GM18498 (cell line): ENCODE results near the gene PLA2G7.
"Not testable (repeated sequence)": the region's sequence is repeated elsewhere in the genome, so short reads cannot be mapped to it uniquely, and the experiment has no call there.

Source experiments
- ATAC-seq: cut with Tn5 transposase; IDR thresholded peaks from one replicate; pipeline ENCODE4 v1.9.1; 2021; ENCODE audit warnings: mild to moderate bottlenecking, moderate library complexity; ENCODE audit not compliant: unreplicated experiment

Gene PLA2G7

DNA sequence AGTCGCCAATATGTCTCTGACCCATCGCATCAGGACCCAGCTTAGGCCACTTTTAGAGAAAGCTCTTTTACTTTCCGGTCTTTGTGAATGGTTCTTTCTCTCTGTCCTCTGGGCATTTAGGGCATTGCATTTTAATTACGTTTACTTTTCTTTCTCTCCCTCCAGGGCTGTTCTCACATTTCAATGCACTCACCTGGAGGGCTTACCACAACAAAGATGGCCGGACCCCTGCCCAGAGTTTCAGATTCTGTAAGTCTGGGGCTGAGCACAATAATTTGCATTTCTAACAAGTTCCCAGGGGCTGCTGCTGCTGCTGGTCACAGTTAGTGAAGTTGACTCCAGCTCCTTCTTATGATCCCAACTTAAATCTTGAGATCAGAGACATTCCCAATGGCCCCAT lies 14.6 kb upstream of the PLA2G7 start:
- no peak for ATAC-seq

GRCh38 chr6:46748940-46749503 lies 13.8 kb upstream of the PLA2G7 start:
- no peak for ATAC-seq

GRCh38 chr6:46746696-46747095 lies 11.5 kb upstream of the PLA2G7 start, which contains the start of gene ANKRD66:
Gene ANKRD66 (plus strand): TSS chr6:46746933. CDS start chr6:46751949, 5,016 bp downstream.
- ATAC-seq: no peak

DNA sequence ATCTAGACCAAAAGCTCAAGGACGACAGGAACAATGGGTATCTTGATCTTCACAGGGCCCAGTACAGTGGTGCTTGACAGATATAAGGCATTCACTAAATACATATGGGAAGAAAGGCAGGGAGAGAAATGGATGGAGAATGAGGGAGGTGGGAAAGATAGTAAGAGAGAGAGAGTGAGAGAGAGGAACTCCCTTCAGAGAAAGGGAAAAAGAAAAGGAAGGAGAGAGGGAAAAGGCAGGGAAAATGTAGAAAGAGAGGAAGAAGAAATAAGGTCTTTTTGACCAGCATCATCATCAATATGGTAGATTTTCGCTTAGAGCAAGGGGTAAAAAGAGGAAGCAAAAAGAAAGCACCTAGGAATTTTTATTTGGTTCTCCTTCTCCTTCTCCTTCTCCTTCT lies 10.8 kb upstream of the PLA2G7 start:
- no peak for ATAC-seq

GRCh38 chr6:46744159-46744725 lies 9.1 kb upstream of the PLA2G7 start:
- ATAC-seq: not testable (repeated sequence)

DNA sequence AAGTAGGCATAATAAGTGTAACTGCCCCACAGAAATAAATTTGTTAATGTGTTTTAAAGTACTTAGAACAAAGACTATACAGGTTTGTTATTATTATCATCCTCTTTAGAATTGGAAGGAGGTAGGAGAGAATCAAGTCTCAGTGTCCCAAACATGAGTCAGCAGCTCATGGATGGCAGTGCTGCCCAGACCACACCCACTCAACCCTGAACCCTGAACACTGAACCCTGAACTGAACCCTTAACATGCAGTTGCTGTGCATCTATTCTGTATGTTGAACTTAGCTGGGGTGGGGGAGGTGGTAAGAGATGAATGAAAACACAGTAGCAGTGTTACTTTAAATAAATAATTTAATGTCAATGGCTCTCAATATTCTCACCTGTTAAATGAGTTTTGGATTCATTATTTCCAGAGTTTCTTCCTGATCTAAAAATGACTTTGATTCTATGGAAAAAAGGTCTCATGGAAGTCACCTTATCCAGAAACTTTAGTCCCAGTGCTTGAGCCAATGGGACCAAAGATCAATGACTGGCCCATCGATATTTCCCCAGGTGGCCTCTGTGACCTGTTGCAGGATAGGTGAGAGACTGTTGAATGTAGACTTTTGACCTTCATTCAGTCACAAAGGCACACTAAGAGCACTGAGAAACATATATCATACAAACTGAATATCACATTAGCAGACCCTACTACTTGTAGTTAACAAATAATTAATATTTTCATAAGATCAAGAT lies 8.4 kb upstream of the PLA2G7 start:
- no peak for ATAC-seq

DNA sequence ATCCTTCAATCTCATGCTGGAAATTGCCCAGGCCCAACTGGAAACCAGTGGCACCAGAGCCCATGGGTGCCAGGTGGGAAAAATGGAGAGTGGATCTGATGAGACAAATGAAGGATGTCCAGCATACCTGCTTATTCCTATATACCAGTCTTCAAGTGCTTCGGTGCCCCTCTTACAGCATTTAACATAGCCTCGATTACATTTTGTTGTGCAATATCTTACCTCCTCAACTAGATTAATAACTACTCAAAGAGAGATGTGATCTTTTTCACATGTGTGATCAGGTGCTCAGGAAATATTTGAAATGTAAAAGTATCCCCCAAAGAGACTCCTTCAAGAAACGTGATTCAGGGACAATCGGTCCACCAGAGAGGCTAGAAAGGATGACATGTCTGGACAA lies 6.7 kb upstream of the PLA2G7 start:
- ATAC-seq: no peak

DNA sequence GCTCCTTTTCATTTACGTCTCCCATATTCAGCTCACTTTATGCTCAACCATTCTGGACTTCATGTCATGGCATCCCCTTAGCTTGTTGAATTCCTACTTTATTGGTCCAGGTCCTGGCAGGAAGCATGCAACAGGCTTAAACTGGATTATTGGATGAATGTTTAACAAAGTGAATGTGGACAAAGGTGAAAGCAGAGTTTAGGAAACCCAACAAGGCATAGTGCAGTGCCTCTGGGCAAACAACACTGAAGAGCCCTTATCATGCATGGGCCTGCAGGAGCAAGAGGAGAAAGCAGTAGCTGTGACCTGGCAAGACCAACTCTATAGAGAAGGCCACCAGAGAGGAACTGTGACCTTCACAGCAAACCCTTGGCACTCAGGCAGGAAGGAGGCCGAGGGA lies 6.3 kb upstream of the PLA2G7 start:
- ATAC-seq: no peak

- no peak for ATAC-seq
Measured at GRCh38 chr6:46736906-46737305, 1.7 kb upstream of the PLA2G7 start.

DNA sequence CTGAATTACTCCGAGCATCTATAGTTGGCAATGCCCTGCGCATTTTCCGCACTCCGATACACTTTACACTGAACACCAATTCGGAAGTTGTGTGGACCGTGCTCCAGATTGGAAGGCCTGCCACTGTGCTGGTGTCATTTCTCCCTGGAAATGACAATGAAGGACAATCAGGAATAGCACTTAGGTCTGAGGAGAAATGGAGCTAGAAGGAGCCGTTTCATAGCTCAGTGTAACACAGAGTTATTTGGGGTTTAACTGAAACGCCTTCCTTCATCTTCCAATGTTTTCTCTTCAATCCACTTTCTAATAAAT lies 501 bp upstream of the PLA2G7 start:
- no peak for ATAC-seq

GRCh38 chr6:46733341-46733801 lies 1.8 kb downstream of the PLA2G7 start:
- ATAC-seq: no peak

DNA sequence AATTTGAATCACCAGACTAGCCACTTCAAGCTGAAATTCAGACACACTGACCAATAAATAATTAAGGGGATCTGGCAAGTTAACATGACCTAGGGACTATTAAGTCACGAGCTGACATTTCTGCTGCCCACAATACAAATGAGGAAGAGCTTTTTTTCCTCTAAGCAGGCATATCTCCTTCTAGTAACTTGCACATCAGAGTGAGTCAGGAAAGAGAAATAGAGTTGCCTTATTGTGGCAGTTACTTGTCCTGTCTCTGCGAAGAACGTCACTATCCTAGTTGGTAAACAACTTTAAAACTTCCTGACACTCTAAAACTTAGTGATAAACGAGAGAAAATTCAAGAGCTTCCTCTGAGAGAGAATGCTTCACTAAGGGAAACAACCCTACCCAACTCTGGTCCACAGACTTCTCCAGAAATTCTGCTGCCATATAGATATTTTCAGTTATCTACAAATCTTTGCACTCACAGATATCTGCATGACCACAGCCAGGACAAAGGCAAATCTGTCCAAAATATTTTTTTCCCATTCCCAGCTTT lies 4.2 kb downstream of the PLA2G7 start:
- ATAC-seq: no peak

- no peak for ATAC-seq
Measured at GRCh38 chr6:46729787-46730326, 5.3 kb downstream of the PLA2G7 start.

DNA sequence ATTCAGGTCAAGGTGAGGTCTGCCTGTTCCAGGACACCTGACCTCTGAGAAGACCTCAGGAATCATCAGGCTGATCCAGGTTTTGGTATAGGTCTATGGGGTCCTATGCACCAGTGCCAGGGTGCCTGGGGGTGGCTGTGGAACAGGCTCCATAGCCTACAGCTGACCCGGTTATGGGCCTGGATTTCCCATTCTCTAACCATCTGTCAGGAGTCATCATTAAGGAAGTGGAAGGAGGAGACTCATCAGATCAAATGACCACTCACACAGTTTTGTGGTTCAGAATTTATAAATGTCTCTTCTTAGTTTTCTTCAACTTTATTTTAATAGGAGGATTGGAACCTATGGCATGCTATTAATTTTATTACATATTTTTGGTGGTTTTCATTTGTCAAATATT lies 14.8 kb downstream of the PLA2G7 start:
- no peak for ATAC-seq

- ATAC-seq: no peak
Measured at GRCh38 chr6:46719099-46719498, 16.1 kb downstream of the PLA2G7 start.

DNA sequence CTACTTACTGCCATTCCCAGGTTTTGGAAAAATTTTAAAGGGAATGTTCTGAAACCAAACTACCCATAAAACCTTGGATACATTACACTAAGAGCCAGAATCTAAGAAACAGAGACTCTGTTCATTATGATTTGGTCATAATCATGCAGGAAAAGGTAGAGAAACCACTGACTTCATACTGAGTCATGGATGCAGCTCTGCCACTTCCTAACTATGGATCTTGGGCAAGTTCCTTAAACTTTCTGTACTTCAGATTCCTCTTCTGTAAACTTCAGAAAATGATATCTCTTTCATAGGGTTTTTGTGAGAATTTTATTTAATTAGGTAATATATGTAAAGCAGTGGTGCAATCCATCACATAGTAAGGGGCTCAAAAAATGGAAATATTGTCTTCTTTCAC lies 20.0 kb downstream of the PLA2G7 start:
- ATAC-seq: no peak

DNA sequence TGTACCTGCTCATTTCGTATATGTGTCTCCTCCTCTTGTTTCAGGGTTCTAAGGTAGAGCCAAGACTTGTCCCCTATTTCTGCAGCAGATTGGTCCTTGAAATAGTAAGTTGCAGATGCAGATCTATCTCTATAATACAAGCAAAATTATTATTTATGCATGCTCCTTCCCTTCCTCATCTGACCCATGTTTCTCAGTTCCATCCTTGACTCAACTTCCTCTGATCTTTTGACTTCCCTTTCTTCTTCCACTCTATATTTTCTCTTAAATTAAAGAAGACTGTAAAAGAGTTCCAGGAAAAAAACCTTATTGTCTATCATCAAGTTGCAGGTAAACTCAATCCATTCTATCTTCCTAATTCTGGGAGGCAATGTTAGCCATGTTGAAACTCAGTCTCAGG lies 23.7 kb downstream of the PLA2G7 start:
- no peak for ATAC-seq

DNA sequence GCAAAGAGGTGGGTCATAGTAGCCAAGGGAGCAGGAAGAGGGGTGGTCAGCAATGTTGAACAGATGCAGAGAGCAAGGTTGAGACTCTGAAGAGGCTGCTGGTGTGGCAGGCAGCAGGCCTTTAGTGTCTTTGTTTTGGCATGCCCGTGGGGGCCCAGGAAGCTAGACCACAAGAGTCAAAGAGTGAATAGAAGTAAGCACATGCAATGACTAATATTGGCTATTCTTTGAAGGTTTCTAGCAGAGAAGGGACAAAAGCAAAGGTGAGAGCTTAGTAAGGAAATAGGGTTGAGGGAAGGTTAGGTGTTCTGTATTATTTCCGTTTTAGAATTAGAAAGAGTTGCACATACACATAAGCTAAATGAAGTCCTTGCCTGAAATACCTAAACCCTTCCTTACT lies 28.7 kb downstream of the PLA2G7 start:
- ATAC-seq: peak; percentile 43

- ATAC-seq: no peak
Measured at GRCh38 chr6:46704562-46704961, 30.6 kb downstream of the PLA2G7 start.

GRCh38 chr6:46699970-46700369 lies 35.2 kb downstream of the PLA2G7 start:
- ATAC-seq: no peak

DNA sequence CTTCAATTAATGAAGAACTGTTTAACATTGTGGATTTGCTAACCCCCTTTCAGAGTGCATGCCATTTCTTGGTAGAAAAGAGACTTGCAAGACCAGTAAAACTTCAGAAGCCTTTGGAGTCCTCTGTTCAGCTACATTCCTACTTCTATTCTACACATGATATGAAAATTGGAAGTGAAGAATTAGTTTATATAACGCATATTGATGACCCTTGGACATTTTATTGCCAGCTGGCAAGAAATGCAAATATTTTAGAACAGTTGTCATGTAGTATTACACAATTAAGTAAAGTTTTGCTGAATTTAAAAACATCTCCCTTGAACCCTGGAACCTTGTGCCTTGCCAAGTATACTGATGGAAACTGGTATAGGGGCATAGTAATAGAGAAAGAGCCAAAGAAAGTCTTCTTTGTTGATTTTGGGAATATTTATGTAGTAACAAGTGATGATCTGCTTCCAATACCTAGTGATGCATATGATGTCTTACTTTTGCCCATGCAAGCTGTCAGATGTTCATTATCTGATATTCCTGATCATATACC lies 44.2 kb downstream of the PLA2G7 start:
- no peak for ATAC-seq
